Measurements from ENCODE around the gene FBXL7. TPM values are rescaled to one million over a fixed set of nuclear protein-coding genes. Genes with fewer than 3 reads are reported as not detected.

The FBXL7 gene
- polyA plus RNA-seq, 3 donors, result not detected

DNA sequence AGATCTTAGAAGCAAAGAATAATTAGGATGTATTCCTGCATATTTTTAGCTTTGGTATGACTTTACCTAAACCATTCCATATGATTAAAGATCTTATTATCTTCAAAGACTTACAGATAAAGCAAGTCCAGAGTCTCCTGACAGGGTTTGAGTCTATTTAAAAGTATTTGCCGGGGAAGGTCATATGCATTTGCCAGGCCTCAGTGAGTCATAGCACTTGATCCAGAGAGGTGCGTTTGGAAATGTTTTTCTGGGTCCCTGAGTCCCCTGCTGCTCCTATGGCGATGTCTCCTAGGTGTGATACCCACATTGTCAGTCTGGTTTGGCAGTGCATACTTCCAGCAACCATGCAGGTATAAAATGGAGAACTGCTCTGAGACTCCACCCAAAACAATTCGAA lies 217.0 kb downstream of the FBXL7 start:
- H3K4me3 ChIP-seq (replicated peaks in 1 of 3; ENCODE audit: low read depth in 2 of 3, low read length in 3 of 3), result no peak overlapping the region
- H3K79me2 ChIP-seq (ENCODE audit: insufficient read depth, low read length), result no peaks in the 10 kb centered on the region
- no peak overlapping the region for H3K27ac Mint-ChIP-seq
- WGBS (ENCODE audit: insufficient coverage), result 92% methylated on average over 3 of the region's 4 CpGs
- no peaks in the 10 kb centered on the region for H3K27me3 ChIP-seq (ENCODE audit: control insufficient read depth in 2 of 2, insufficient read depth in 2 of 2, low read length in 2 of 2)
- H3K4me1 Mint-ChIP-seq, result no peaks in the 10 kb centered on the region
- no peak for DNase-seq
- intact Hi-C loops (cut with micrococcal nuclease), result no loop called here
- TF ChIP-seq, protein P1, sequence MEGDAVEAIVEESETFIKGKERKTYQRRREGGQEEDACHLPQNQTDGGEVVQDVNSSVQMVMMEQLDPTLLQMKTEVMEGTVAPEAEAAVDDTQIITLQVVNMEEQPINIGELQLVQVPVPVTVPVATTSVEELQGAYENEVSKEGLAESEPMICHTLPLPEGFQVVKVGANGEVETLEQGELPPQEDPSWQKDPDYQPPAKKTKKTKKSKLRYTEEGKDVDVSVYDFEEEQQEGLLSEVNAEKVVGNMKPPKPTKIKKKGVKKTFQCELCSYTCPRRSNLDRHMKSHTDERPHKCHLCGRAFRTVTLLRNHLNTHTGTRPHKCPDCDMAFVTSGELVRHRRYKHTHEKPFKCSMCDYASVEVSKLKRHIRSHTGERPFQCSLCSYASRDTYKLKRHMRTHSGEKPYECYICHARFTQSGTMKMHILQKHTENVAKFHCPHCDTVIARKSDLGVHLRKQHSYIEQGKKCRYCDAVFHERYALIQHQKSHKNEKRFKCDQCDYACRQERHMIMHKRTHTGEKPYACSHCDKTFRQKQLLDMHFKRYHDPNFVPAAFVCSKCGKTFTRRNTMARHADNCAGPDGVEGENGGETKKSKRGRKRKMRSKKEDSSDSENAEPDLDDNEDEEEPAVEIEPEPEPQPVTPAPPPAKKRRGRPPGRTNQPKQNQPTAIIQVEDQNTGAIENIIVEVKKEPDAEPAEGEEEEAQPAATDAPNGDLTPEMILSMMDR (IDR thresholded peaks at IDR 0.05), result no peak
- peaks cover 0 to 16% (median 7%) of the 10 kb centered on the region in 7 donors for H3K9me3 Mint-ChIP-seq
- H3K36me3 ChIP-seq (replicated peaks in 1 of 2; ENCODE audit: control insufficient read depth in 1 of 2, insufficient read depth in 2 of 2, low read length in 2 of 2), result no peaks in the 10 kb centered on the region
- H3K9ac ChIP-seq (ENCODE audit: insufficient read depth, low read length, poor library complexity, severe bottlenecking), result no peak overlapping the region
- no peak overlapping the region for H3K4me3 Mint-ChIP-seq
- no peaks in the 10 kb centered on the region for H3K4me1 ChIP-seq (ENCODE audit: control insufficient read depth in 1 of 2, insufficient read depth in 2 of 2, low read length in 2 of 2)
- H3K4me2 ChIP-seq (replicated peaks; ENCODE audit: extremely low read depth, low read length, poor library complexity, severe bottlenecking), result no peak overlapping the region
- H2AFZ ChIP-seq (ENCODE audit: insufficient read depth, low read depth, low read length, poor library complexity, severe bottlenecking), result no peak overlapping the region
- H3K27me3 Mint-ChIP-seq (ENCODE audit: low read depth in 3 of 3), result no peaks in the 10 kb centered on the region
- no peaks in the 10 kb centered on the region for H4K20me1 ChIP-seq (ENCODE audit: insufficient read depth, low read length)
- no peak overlapping the region for H3K27ac ChIP-seq (ENCODE audit: low read depth in 1 of 2, low read length in 2 of 2)
- H3K9me3 ChIP-seq (replicated peaks in 1 of 2; ENCODE audit: control insufficient read depth in 1 of 2, insufficient read depth in 1 of 2, low read length in 2 of 2), result peaks cover 0 to 3% of the 10 kb centered on the region in 2 donors
- H3K36me3 Mint-ChIP-seq, result no peaks in the 10 kb centered on the region

DNA sequence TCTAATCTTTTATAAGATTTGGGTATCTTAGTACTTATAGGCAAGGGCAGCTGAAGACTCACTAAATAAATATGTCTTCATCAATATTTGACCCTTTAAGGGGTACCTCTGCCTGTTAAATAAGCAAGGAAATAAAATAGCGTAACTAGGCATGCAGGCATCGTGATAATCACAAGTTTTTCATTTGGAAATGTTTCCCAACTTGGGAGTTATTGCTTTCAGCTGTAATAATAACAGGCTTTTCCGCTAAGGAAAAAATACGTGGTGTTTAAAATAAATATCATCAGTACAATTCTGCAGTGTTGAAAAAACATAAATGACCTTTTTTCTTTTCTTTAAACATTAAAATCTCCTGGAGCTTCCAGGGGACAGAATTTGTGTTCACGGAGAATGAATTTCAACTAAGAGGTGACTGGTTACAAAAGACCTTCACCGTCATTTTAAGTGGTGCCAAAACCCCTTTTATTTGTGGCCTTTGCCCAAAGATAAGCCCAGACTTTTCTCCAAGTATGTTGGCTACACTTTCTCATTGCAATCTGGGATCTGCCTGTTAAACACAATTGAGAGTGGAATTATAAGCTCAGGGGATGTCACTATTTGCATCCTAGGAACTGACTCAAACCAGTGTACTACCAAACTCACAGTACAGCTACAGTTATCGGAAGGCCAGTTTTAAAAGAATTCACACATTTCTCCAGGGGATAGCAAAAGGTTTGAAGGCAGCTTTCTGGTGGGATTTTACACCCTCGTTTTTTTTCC lies 218.6 kb downstream of the FBXL7 start:
- 75% methylated on average over 2 of the region's 8 CpGs for WGBS (ENCODE audit: insufficient coverage)
- Histone ChIP-seq H2AFZ (ENCODE audit: insufficient read depth, low read depth, low read length, poor library complexity, severe bottlenecking) (no peak overlapping the region), H3K9me3 (replicated peaks in 1 of 2; ENCODE audit: control insufficient read depth in 1 of 2, insufficient read depth in 1 of 2, low read length in 2 of 2) (peaks cover 0 to 3% of the 10 kb centered on the region in 2 donors), H3K27me3 (ENCODE audit: control insufficient read depth in 2 of 2, insufficient read depth in 2 of 2, low read length in 2 of 2) (no peaks in the 10 kb centered on the region), H3K4me1 (ENCODE audit: control insufficient read depth in 1 of 2, insufficient read depth in 2 of 2, low read length in 2 of 2) (no peaks in the 10 kb centered on the region), H3K27ac (ENCODE audit: low read depth in 1 of 2, low read length in 2 of 2) (no peak overlapping the region), H3K79me2 (ENCODE audit: insufficient read depth, low read length) (no peaks in the 10 kb centered on the region), H3K4me3 (replicated peaks in 1 of 3; ENCODE audit: low read depth in 2 of 3, low read length in 3 of 3) (no peak overlapping the region), H3K36me3 (replicated peaks in 1 of 2; ENCODE audit: control insufficient read depth in 1 of 2, insufficient read depth in 2 of 2, low read length in 2 of 2) (no peaks in the 10 kb centered on the region), H4K20me1 (ENCODE audit: insufficient read depth, low read length) (no peaks in the 10 kb centered on the region), H3K4me2 (replicated peaks; ENCODE audit: extremely low read depth, low read length, poor library complexity, severe bottlenecking) (no peak overlapping the region), H3K9ac (ENCODE audit: insufficient read depth, low read length, poor library complexity, severe bottlenecking) (no peak overlapping the region)
- intact Hi-C loops (cut with micrococcal nuclease), result no loop called here
- H3K36me3 Mint-ChIP-seq, result no peaks in the 10 kb centered on the region
- no peak overlapping the region for H3K4me3 Mint-ChIP-seq
- H3K27me3 Mint-ChIP-seq (ENCODE audit: low read depth in 3 of 3), result no peaks in the 10 kb centered on the region
- no peaks in the 10 kb centered on the region for H3K4me1 Mint-ChIP-seq
- TF ChIP-seq, protein P1 (IDR thresholded peaks at IDR 0.05), result no peak
- H3K9me3 Mint-ChIP-seq, result peaks cover 0 to 18% (median 8%) of the 10 kb centered on the region in 7 donors
- no peak overlapping the region for H3K27ac Mint-ChIP-seq
- no peak for DNase-seq

Data from CD14-positive monocyte (primary cell).